GM18873 (cell line): ENCODE results near the gene GID8.
A peak's percentile ranks its signal among the peaks of the same experiment; 100 is the strongest.
"Not testable (repeated sequence)": the region's sequence is repeated elsewhere in the genome, so short reads cannot be mapped to it uniquely, and the experiment has no call there.

ENCODE experiments used
- ATAC-seq: cut with Tn5 transposase; IDR thresholded peaks from one replicate; pipeline ENCODE4 v1.9.1; 2021; ENCODE audit warnings: mild to moderate bottlenecking, moderate library complexity, moderate number of reproducible peaks; ENCODE audit not compliant: unreplicated experiment, low FRiP score

GID8 gene

DNA sequence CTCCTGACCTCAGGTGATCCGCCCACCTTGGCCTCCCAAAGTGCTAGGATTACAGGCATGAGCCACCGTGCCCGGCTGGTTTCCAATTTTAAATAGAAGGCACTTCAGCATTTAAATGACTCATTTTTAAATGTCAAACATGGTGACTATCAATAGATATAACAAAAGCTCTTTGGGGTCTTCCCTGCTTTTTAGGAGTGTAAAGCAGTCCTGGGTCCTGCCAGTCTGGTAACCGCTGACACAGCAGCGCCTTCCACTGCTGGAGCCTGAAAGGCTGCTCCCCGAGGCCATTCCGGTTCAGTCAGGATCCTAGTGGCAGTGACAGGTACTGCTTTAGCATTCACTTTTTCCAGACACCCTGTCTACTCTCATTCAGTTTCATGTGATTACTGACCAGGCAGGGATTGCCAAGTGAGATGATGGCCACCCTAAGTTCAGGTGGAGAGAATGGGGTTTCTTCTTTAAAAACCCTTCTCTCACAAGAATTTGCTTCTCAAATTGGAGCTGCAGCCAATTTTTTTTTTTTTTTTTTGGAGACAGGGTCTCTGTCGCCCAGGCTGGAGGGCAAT lies 16.7 kb upstream of the GID8 start:
- no peak for ATAC-seq

DNA sequence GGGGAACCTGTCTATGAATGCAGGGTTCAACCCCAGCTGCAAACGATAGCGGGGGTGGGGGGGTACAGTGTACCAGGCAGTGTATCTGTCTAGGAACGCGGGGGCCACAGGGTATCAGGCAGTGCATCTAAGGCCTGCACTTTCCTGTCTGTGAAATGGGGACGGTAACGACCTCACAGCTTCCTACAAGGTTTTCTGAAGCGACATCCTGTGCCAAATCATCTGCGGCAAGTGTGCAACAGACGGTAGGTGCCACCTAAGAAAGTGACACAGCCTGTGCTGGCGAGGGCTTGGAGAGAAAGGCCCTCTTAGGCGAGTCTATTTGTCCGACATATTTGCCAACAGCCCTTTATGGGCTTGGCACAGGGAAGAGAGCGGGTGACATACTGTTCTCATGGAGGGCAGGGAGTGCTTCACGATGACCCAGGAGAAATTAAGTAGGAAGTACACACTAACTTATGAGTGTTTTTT lies 15.5 kb upstream of the GID8 start:
- no peak for ATAC-seq

DNA sequence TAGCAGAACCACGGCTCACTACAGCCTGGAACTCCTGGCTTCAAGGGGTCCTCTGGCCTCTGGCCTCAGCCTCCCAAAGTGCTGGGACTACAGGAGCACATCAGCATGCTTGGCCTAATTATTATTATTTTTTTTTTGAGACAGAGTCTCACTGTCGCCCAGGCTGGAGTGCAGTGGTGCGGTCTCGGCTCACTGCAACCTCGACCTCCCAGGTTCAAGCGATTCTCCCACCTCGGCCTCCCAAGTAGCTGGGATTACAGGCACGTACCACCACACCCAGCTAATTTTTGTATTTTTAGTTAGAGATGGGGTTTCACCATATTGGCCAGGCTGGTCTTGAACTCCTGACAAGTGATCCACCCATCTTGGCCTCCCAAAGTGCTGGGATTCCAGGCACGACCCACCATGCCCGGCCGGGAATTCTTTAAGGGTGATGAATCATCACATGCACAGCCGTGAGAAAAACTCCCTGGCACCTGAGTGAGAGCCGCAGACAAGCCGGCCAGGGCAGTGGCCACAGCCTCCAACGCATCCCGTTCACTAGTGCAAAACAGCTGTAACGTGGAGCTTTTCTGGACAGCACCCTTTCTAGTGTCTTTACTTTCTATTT lies 14.8 kb upstream of the GID8 start:
- not testable (repeated sequence) for ATAC-seq

DNA sequence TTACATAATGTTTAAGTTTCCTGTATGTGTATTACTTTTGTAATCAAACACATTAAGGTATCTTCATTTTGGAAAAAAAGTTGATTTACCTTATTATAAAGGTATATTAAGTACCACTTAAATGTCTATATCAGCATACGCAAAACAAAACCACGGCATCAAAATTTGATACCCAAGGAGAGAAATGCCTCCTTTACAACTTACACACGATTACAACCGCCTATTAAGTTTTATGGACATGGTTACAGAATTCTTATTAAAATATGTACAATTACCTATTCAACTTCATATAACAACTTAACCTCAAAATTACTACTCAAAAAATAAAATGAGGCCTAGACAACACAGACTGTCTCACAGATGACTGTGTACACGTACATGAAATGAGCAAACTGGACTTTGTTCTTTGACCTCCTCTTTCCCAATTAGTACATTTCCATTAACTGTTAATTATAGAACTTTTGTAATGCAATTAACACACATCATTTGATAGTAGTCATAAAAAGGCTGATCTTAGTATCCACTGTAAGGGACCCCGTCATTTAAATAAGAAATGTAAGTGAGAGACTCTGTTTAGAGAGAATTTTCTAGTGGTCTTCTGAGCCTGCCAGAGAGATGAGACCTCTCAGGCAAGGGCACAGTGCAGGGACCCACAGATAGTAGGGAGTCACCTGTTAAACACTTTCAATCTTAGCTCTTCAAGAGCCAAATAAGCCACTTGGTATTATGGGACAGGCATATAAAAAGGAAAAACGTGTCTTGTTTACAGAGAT lies 14.1 kb upstream of the GID8 start:
- no peak for ATAC-seq

DNA sequence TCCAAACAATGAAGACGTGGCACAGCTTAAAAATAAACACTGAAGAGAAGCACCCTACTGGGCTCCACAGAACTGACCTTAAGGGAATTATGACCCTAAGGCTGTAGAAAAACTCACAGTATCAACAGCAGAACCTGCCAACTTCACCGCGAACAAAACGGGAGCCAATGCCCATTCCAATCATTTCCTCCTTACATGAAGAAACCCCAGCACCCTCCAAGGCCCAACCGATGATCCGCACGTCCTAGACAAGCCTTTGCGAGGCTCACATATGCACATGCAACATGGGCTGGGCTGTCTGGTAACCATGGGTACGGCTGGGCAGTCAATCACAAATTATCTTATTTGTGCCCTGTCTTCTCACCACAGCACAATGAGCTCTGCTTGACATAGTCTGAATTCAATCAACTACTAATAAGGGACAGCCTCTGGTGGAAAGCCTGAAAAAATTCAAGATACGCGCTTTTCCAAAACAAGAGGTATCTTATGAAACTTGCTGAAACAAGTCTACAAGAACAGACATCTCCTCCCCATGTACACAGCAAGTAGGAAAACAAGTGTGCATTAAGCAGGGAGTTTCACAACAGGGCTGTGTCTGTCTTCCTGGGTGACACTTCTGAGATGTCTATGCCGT lies 13.4 kb upstream of the GID8 start:
- ATAC-seq, result no peak

DNA sequence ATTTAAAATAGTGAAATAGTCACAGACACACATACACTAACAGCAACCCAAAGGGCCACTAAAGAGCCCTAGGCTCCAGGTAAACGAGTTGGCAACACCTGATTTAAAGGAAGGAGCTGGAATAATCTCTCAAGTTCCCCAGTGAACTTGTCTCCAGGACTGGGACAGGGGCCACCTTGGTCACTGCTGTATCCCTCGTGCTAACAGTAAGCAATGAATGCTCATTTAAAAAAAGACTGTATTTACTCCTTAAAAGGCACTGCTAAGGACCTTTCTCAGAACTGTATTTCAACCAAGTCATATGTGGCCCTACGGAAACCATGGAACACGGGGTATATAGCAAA lies 12.9 kb upstream of the GID8 start:
- ATAC-seq, result no peak

DNA sequence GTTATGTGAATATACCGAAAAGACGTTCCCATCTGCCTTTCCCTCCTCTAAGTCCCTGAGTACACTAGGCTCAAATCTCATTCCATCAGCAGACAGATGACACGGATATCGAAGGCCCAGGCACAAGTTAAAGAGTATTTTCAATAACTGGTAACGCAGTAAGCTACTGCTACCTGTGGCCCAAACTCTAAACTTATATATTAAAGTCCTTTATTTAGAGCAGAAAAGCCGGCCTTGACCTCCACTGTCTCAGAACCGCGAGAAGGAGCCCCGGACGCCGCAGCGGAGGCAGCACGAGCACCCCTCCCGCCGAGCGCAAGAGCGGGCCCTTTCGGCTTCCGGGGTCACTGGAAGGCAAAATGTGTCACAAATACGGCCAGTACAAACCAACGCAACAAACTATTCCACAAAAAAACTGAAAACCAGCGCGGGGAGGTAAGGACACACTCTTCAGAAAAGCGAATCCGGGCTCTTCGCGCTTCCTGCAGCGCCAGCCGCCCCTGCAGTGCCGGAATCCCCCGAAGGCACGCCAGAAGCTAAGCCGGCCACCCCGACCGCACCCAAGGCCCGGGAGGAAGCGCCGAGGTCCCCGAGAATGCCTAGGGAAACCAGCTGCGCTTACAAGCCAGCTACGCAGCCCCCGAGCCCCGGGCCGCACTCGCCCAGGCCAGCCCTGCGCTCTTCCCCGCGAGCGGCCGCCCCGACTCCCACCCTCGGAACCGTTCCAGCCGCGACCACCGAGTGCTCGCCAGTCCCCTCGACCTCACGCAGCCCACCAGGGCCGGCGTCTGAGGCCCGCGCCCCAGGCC lies 12.3 kb upstream of the GID8 start:
- no peak for ATAC-seq

DNA sequence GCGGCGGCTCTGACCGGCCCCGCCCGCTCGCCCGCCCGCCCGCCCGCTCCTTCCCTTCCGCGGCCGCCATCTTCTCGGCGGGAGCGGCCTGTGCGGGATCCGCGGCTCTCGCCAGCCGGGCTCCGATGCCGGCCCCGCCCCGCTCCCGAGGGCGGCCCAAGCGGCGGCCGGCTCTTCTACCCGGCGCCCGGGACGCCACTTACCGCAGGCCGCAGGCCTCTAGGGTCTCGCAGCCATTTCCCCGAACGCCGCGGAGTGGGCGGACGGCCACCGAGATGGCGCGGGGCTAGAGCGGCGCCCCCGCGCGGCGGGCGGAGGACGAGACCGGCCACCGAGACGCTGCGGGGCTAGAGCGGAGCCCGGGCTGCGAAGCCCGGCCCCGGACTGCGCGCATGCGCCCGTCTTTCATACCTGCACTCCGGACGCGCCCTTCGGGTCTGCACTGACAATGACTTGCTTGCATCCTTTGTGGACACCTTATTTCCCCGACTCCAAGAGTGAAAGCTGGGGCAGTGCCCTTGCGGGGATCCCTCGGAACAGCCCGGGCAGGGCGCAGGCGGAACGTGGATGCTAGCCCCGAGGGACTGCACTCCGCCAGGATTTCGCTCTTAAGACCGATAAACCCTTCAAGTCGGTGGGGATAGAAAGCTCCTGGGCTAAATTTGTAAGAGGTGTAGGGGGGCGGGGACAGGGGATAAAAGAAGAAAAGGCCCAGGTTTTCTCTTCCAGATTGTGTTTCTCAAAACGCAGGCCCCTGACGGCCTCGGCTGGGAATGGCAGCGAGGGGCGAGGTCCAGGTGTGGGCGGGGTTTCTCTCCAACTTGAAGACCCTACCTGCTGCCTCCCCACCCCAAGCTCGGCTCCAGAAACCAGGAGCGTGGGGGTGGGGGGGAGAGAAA lies 11.5 kb upstream of the GID8 start, which contains the start of gene DIDO1:
DIDO1 (minus strand) TSS at position 277 of the 899 bp plus-strand sequence.
- peak; percentile 54 for ATAC-seq

DNA sequence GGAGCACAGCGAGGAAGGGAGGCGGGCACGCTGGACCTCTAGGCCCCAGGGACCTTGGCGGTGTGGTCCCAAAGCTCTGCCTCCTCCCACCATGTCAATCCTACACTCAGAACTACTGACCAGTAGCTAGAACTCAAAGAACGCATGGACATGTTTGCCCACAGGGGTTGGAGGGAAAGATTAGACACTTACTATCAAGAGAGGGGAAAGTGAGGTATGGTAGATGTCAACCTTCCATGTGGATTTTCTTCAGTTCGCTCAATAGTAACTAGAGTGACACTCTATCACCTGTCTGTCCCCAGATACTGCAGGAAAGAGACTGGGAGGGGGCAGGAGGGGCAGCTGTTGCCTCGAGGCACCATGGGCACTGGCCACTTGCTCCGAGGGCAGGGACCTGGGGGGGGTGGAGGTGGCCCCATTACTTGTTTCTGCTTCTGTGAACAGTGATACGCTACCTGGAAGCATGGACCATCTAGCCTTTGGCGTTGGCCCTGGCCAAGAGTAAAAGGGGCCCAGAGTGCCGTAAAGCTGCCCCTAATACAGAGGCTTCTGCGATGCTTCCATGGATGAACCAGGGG lies 10.7 kb upstream of the GID8 start:
- ATAC-seq, result no peak

DNA sequence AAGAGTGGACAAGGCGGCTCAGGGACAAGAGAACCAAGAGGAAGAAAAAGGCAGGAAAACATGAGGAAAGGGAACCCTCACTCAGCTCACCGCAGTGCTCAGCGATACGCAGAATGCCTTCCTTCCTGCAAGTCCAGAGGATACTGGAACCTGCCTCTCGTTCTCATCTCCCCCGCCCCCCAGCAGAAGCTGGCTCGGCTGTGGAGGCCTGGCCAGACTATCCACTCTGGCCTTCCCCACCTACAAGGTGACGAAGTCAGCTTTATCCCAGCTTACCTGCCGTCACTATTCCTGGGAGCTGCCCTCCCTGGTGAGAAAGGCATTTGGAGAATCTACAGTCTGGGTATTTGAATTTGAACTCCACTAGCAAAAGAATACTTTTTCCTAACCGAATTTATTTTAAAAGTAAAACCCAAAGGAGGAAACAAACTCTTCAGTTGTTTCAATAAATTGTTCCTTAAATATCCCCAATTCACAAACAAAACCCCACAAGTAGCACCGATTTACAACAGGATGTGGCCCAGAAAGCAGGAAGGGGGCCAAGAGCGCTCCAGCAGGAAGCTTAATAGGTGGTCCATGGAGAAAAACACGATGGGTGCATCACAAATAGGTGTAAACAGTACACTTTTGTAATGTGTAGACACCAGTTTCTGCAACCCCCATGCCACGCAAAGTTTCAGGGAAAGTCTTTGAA lies 9.6 kb upstream of the GID8 start:
- no peak for ATAC-seq

DNA sequence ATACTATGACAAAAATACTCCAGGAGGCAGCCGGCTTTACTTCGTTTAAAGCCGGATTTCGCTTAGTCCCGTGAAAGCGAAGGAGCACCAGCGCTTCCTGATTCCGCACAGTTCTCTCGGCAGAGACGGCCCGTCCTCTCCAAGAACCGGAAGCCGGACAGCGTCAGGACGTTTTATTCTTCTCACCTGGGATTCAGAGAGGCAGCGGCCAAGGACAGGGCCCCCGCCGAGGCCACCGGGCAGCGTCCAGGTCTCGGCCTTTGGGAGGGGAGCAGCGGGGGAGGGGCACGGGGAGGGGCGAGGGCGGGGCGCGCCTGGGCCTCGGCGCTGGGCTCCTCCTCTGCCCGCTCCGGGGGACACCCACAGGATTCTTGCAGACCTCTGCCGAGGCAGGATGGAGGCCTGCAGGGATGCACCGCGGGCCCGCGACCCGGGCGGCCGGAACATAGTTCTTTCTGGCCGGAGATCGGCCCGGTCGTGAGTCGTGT lies 8.9 kb upstream of the GID8 start:
- ATAC-seq, result no peak

DNA sequence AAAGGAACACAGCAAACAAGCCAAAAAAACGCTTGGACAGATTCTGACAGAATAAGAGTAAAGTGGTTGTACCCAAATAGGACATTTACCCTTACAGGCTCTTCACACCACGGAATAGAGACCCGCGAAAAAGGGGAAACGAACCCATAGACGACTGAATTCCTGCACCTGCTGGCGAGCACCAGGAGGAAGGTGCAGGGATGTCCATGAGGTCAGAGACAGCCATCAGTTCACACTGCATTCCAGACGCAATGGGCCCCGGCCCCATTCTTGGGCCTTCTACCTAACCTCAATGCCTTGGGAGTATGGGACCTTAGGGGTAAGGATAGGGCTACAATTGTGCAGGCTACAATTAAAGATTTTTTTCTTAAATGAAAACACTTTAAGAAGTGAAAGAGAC lies 6.5 kb upstream of the GID8 start:
- no peak for ATAC-seq

DNA sequence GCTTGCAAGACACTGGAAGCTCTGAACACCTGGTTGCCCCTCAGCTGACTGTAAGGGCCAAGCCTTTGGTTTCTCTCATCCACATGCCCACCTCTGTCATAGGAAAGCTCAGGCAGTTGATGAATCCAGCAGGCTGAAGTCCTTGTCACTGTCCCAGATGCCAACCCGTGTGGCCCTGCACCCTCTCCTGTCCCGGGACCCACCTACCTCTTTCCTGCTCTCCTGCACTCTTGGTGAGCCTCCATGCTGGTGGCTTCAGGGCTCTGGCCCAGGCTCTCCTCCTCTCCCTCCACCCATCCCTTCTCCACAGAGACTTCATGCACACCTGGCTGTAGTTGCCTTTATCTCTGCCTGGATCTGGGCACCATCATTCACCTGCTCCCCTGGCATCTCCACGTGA lies 4.0 kb upstream of the GID8 start:
- no peak for ATAC-seq

DNA sequence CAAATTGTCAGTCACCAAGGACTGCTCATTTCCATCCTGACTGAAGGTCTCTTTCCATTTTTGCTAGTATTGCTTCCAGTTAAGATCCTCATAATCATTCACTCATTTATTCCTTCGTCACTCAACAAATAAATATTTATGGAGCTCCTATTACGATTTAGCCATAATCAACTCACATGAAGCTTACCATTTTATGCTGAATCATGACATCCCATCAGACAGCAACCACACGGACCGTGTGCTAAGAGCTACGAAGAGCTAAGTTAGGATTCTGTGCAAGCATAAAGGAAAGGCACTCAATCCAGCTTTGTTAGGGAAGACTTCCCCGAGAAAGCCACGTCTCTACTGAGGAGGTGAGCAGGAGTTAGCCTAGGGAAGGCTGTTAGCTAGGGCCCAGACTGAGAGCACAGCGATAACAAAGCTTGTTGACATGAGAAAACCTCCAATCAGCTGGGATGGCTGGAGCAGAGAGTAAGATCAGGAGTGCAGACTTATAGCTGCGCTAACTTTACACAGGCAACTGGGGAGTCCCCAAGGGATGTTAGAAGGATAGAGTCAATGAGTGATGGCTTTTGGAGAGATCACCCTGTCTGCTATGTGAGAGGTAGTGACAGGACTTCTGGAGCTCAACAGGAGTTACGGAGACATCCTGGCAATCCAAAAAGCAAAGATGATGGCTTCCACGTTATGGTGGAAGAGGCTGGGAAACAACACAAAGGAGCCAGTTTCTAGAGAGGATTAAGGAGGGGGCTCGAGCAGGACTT lies 2.6 kb upstream of the GID8 start:
- ATAC-seq, result no peak

DNA sequence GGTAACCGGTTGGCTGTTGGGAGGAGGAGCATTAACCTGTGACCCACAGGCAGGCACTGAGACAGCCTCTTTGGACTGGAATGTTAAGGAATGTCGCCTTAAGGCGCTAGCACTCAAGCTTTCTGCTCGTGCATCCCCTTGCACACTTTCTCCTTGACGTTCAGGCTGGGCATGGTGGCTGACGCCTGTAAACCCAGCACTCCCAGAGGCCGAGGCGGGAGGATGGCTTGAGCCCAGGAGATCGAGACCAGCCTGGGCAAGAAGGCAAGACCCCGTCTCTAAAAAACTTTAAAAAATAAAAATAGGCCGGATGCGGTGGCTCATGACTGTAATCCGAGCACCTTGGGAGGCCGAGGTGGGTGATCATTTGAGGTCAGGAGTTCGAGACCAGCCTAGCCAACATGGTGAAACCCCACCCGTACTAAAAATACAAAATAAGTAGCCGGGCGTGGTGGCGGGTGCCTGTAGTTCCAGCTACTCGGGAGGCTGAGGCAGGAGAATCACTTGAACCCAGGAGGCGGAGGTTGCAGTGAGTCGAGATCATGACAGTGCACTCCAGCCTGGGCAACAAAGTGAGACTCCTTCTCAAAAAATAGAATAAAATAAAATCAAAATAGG lies 1.9 kb upstream of the GID8 start:
- ATAC-seq, result no peak

DNA sequence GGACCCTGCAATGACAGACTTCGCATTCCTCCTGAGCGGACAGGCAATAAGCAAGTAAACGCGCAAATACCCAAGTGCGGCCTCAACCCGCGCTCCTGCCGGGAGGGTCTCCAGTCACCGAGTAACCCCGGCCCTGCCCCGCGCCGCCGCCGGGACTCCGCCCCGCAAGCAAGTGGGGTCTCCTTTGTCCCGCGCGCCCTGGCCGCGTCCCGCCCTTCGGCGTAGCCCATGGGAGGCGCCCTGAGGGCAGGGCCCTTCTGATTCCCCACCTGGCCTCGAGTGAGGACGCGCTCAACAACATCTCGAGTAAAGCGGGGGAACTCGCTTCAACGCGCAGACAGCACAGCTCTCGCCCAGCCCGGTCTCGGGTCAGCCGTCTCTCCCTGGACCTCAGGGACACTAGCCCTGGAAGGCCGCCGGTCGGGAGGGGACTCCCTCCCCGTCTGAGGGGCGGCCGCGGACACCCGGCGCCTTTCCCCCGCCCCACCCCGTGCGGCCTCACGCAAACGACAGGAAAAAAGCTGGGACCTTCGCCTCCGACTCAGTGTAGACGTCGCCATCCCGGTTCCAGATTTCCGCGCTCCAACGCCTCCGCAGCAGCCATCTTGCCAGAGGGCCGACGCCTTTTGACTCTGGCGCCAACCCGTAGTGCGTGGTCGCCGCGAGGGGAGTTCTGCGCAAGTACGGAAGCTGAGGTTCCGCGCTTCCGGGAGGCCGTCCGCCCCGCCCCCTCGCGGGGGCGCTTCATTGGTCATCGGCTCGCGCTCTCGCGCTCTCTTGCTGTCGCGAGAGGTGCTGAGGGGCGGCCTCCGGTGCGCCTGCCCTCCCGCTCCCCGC lies 461 bp upstream of the GID8 start:
- peak; percentile 71 for ATAC-seq
